Posterior vena cava (tissue), 2 donors: ENCODE measurements around the gene CD80. TPM values are rescaled to one million over a fixed set of nuclear protein-coding genes. Genes with fewer than 3 reads are reported as not detected.
"Not testable (repeated sequence)": the region's sequence is repeated elsewhere in the genome, so short reads cannot be mapped to it uniquely, and the experiment has no call there.

Experiments
- DNase-seq: peaks from one replicate; pipeline ENCODE4 v3.0.0-alpha.2; 2020; ENCODE audit warnings: low spot score
- intact Hi-C, 2 donors: fragments of 100-400 bp; cut with DNase I; formaldehyde crosslinking; loops; one replicate each; pipeline versions ENCODE4 v1.14.1 to v1.14.2; 2022 to 2023
- total RNA-seq, 2 donors: library from RNA; stranded (reverse); fragmentation: NEBNext Ultra II Directional; extraction: Animal tissue kit (Norgen Biotek cat#: 25700); gene quantifications; one replicate each; pipeline ENCODE4 v1.2.1, GENCODE V29; 2021
- donor health status: DM: yes; HTN: yes; CAD: no.
- donor health status: DM: yes; HTN: yes; CAD: no.

CD80 gene
- total RNA-seq, 2 donors from 2014 or later = 0.24 to 1.3 TPM

DNA sequence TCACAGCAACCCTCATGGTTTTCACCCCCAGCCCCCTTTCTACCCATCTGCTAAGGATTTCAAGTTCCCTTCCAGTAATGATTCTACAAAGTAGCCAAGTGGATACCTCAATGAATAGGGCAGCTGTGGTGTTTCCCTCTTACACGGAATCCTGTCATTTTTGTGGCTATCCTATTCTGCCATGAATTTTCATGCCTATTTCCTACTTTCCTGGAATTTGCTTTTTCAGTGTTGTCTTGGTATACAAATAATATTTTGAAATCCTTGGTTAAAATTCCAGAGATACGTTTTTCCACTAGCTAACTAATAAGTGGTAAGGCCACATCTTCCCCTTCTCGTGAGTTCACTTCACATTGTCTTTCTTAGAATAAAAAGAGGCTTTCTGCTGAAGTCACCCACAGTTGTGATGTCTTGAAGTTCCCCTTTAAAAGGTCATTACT, 27.3 kb upstream of the CD80 start:
- no peak for DNase-seq
- intact Hi-C loops = loop anchor here (10.0 kb wide), 2 partner anchors 78 to 88 kb away; partner anchors contain the start of genes COX17 (in 1 of the 2) and POPDC2 (in 1 of the 2)

DNA sequence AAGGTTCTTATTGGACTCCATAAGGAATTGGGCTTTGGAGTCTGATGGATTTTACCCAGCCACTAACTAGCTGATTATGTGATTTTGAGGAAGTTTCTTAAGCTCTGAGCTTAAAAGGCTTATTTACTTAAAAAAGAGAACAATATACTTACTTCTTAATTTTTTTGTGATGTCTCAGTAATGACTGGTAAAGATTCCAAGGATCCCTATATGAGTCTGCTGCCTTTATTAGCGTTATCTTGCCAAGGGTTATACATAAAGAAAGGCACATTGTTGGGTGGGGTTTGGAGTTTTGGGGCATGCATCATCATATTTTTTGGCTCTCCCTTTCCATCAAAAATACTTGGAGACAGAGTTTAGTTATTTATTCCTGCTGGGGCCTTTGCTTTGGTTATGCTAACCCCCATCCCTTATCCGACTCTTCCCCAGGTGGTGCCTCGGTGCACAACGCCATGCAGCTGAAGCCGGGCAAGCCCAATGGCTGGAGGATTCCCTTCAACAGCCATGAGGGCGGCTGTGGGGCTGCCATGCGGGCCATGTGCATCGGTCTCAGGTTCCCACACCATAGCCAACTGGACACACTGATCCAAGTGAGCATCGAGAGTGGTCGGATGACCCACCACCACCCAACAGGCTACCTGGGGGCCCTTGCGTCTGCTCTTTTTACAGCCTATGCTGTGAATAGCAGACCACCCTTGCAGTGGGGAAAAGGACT, 26.6 kb upstream of the CD80 start:
- no peak for DNase-seq
- intact Hi-C loops = loop anchor here (10.0 kb wide), 2 partner anchors 79 to 89 kb away; partner anchors contain the start of genes COX17 (in 1 of the 2) and POPDC2 (in 1 of the 2)

- intact Hi-C loops = loop anchor here (10.0 kb wide), 2 partner anchors 80 to 90 kb away; partner anchors contain the start of genes COX17 (in 1 of the 2) and POPDC2 (in 1 of the 2)
- DNase-seq = no peak
Observed at GRCh38 chr3:119585208-119585607, 25.8 kb upstream of the CD80 start.

DNA sequence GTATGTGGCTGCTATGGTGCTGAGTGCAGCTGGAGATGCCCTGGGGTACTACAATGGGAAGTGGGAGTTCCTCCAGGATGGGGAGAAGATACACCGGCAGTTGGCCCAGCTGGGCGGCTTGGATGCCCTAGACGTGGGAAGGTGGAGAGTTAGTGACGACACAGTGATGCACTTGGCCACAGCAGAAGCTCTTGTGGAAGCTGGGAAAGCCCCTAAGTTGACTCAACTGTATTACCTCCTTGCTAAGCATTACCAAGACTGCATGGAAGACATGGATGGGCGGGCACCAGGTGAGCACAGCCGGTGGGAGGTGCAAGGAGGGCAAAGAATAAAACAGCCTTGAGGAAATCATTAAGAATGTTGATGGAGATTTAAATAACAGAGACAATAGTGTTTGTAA, 22.8 kb upstream of the CD80 start:
- DNase-seq = no peak
- intact Hi-C loops = loop anchor here (10.0 kb wide), 2 partner anchors 83 to 93 kb away; partner anchors contain the start of genes COX17 (in 1 of the 2) and POPDC2 (in 1 of the 2)

DNA sequence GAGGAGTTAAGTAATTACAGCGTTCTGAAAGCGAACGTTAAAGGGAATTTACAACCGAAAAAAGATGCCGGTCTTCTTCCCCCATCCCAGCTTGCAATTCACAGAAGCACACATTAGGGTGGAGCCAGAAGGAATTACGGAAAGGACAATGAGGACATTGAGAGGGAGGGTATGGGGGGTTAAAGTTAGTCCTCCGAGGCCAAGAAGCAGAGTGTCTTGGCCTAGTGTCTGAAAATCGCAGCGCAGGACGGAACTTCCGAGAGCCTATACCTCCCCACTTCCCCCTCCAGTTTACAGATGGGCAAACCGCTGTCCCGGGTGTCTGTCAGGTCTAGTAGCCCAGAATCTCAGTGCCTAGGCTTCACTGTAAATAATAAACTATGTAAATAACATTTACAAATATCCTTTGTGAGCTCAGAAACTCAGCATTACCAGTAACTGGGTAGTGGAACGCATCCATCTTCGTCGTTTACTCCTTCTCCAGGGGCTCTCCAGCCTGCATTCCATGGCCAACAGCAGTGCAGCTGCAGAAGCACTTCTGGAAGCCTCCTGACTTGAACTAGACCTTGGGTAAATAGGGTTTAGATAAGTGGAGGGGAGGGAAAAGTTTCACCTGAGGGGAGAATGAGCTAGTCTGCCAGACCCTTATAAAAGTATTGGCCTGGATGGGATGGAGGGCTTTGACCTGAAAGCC, 20.8 kb upstream of the CD80 start:
- intact Hi-C loops = loop anchor here (10.0 kb wide), 2 partner anchors 85 to 95 kb away; partner anchors contain the start of genes COX17 (in 1 of the 2) and POPDC2 (in 1 of the 2)
- DNase-seq = no peak

DNA sequence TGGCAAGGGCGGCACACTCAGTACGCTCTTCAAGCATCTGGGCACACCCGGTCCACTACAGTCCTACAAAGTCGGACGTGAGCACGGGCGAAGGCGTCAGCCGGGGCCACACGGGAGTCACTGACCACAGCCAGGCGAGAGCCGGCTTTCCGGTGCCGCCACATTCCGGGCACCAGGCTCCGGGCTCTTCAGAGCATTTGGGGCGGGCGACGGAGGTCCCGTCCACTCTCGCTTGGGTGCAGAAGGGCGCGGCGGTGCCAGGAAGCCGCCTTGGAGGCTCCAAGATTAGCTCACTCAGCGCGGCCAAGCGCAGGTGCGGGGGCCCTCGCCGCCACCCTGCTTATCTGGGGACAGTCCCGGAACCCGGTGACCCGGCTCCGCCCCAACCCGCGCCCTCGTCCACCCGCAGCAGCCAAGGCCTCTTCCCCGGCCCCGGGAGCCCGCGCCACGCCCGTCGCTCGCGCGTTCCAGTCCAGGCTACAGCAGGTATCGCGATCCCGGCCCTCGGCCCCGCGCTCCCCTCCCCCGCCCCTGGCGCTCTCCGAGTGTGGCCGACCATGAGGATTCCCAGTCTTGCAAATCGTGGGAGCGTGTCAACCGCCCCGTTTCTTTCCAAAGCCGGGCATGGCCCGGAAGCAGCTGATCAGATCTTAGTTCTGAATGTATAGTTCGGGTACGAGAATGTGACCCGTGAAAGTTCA, 20.1 kb upstream of the CD80 start, which contains the start of gene ADPRH:
TSS of gene ADPRH (plus strand) at position 127 of the 701 bp plus-strand sequence. CDS start 2,678 bp downstream, outside the sequence.
- peak; percentile 94 for DNase-seq
- intact Hi-C loops = loop anchor here (10.0 kb wide), 2 partner anchors 85 to 95 kb away; partner anchors contain the start of genes COX17 (in 1 of the 2) and POPDC2 (in 1 of the 2)

GRCh38 chr3:119575507-119575906, 16.1 kb upstream of the CD80 start:
- DNase-seq = no peak
- intact Hi-C loops = no loop called here

DNA sequence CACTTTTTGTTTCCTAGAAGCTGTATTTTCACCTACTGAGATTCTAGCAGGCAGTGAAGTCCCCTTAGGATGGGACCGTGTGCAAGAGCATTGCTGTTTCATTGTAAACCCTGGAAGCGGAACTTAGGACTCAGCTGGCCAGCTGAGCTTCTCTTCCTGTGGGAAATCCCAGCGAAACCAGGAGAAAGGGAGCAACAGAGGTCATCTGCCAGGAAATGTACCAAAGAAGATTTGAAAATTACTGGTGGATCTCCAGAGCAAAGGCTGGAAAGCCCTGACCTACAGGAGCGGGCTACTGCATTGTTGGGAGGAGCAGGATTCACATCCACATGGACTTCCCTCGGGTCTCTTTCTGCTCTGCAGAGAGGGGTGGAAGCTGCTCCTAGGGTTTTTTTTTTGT, 12.3 kb upstream of the CD80 start:
- no peak for DNase-seq
- intact Hi-C loops = no loop called here

- no peak for DNase-seq
- intact Hi-C loops = no loop called here
Observed at GRCh38 chr3:119571230-119571629, 11.8 kb upstream of the CD80 start.

- no peak for DNase-seq
- intact Hi-C loops = no loop called here
Observed at GRCh38 chr3:119570229-119570628, 10.8 kb upstream of the CD80 start.

GRCh38 chr3:119569156-119569555, 9.7 kb upstream of the CD80 start:
- intact Hi-C loops = no loop called here
- DNase-seq = no peak

GRCh38 chr3:119563334-119563733, 3.9 kb upstream of the CD80 start:
- DNase-seq, intact Hi-C loops: not testable (repeated sequence)

DNA sequence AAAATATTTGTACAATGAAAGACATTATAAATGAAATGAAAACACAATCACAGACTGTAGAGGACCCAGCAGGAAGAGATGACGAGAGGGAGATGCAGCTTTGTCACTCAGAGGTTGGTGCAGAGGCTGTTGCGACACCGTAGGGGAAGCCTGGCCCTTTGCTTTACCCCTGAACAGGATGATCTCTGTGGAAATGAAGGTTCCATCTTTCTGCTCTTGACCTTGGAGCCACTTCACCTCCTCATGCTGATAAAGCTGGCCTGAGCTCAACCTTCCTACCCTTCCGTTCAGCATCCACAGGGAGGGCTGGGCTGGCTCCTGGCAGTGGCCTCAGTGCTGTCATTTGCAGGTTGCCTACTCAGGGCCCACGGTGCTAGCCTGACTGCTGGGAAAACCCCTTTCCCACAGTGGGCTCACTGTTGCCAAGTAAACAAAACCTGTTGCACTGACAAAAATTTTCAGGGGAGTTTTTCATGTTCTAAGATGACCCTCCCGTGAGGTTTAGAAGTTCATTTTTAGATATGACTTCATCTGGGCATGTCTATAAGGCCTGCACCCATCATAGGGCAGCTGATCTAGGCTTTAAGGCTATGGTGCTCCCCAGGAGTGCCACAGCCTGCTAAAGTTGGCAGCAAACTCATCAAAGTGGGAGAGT, 3.0 kb upstream of the CD80 start:
- intact Hi-C loops = no loop called here
- DNase-seq = no peak

- intact Hi-C loops = no loop called here
- no peak for DNase-seq
Observed at GRCh38 chr3:119560160-119560559, 746 bp upstream of the CD80 start.

- DNase-seq = no peak
- intact Hi-C loops = no loop called here
Observed at GRCh38 chr3:119558626-119559317, 642 bp downstream of the CD80 start.

DNA sequence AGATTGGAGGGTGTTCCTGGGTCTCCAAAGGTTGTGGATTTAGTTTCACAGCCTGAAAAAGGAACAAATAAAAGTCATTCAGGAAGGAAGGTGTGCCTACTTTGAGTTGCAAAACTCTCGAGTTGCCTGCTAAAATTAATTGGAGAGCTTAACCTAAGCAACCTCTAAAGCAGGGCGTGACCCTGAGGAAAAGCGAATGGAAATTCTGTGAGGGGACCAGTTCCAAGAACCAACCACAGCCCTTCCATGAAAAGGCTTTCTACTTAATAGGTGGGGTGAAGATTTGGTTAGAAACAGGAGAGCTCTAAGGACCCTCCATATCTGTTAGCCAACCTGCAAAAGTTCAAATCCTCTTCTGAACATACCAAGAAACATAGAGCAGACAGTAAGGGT, 1.5 kb downstream of the CD80 start:
- intact Hi-C loops = no loop called here
- no peak for DNase-seq

DNA sequence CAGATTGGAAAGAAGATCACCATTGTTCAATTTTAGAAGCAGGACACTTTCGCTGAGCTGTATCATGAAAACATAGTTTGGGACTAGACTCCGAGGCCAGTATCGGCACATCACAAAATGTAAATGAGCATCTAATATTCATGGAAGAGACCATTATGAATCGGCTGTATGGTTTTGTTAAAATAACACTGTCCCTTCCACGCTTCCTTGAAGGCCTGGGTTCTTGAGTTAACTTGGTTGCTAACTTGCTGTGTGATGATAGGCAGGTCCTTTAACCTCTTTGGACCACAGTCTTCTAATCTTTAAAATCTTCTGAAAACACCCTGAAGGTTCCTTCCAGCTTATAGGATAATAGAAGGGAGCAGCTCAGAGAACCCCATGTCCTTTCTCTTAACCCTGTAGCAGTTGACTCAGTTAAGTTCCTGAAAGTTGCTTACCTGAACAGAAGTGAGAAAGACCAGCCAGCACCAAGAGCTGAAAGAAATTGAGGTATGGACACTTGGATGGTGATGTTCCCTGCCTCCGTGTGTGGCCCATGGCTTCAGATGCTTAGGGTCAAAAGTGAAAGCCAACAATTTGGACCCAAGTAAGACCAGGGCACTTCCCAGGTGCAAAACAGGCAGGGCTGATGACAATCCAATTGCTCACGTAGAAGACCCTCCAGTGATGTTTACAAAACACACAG, 2.1 kb downstream of the CD80 start:
- no peak for DNase-seq
- intact Hi-C loops = no loop called here

DNA sequence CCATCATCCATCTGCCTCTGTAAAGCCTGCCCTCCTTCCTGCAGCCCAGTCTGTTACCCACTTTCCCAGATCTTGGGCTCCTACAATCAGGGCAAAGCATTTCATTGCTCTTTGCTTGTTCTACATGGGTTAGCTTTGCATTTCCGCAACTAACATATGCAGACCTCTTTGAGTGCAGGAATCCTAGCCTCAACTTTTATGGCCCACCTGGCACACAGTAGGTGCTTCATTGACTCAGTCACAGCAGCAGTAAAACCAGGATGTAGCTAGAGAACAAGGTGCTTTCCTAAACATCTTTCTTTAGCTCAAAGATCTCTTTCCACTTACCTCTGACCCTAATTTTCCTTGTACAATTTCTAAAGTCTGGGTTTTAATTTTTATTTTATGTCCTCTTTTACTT, 3.5 kb downstream of the CD80 start:
- intact Hi-C loops = no loop called here
- no peak for DNase-seq
